CD4-positive, CD25-positive, alpha-beta regulatory T cell (primary cell): ENCODE measurements around the gene ADCY7. TPM values are rescaled to one million over a fixed set of nuclear protein-coding genes. Genes with fewer than 3 reads are reported as not detected.

Experiments used
- ATAC-seq, 2 donors: fragments of 150-1000 bp; cut with Tn5 transposase; one replicate each; pipeline ENCODE4 v1.10.0; 2021; ENCODE audit warnings: low read depth in 2 of 2, moderate number of reproducible peaks in 2 of 2, moderate library complexity in 1 of 2
- DNase-seq, 3 donors: peaks; one replicate each; pipeline versions ENCODE4 v3.0.0 to v3.0.0-alpha.2; 2012 to 2022; ENCODE audit warnings: mixed read lengths in 1 of 3
- H3K27ac ChIP-seq: one replicate; pipeline ENCODE4 v1.7.0; 2013; ENCODE audit warnings: mild to moderate bottlenecking, low read length; ENCODE audit not compliant: insufficient read depth, poor library complexity, severe bottlenecking
- H3K27me3 ChIP-seq: one replicate; pipeline ENCODE4 v1.7.0; 2013; ENCODE audit warnings: low read length; ENCODE audit not compliant: control insufficient read depth, insufficient read depth
- H3K36me3 ChIP-seq: one replicate; pipeline ENCODE4 v1.7.0; 2013; ENCODE audit warnings: mild to moderate bottlenecking, low read length, moderate library complexity; ENCODE audit not compliant: control insufficient read depth, insufficient read depth
- H3K4me1 ChIP-seq: 2 replicates; pipeline ENCODE4 v1.7.0; 2013; ENCODE audit warnings: mild to moderate bottlenecking, low read length; ENCODE audit not compliant: insufficient read depth, control insufficient read depth, poor library complexity, severe bottlenecking
- H3K4me3 ChIP-seq: one replicate; pipeline ENCODE4 v1.7.0; 2013; ENCODE audit warnings: low read depth, mild to moderate bottlenecking, low read length, moderate library complexity
- H3K9me3 ChIP-seq, 2 experiments: 1 replicate in 1 of 2; 2 replicates in 1 of 2; pipeline ENCODE4 v1.7.0; 2013; ENCODE audit warnings: low read length in 2 of 2, mild to moderate bottlenecking in 1 of 2, moderate library complexity in 1 of 2; ENCODE audit not compliant: control insufficient read depth in 2 of 2
- H3K27ac Mint-ChIP-seq, 3 donors: one replicate each; pipeline ENCODE4 v1.8.0; 2020 to 2022; ENCODE audit warnings: mild to moderate bottlenecking in 3 of 3, mixed read lengths in 3 of 3, moderate library complexity in 2 of 3
- H3K27me3 Mint-ChIP-seq: one replicate; pipeline ENCODE4 v1.8.0; 2022; ENCODE audit warnings: mild to moderate bottlenecking, mixed read lengths
- H3K36me3 Mint-ChIP-seq: one replicate; pipeline ENCODE4 v1.8.0; 2020; ENCODE audit warnings: mixed read lengths
- H3K4me1 Mint-ChIP-seq, 4 donors: one replicate each; pipeline ENCODE4 v1.8.0; 2020 to 2022; ENCODE audit warnings: mixed read lengths in 4 of 4, mild to moderate bottlenecking in 1 of 4
- H3K4me3 Mint-ChIP-seq, 4 donors: one replicate each; pipeline ENCODE4 v1.8.0; 2020 to 2022; ENCODE audit warnings: mild to moderate bottlenecking in 4 of 4, mixed read lengths in 4 of 4, moderate library complexity in 3 of 4
- H3K9me3 Mint-ChIP-seq, 7 donors: one replicate each; pipeline ENCODE4 v1.8.0; 2020 to 2022; ENCODE audit warnings: mixed read lengths in 7 of 7, mild to moderate bottlenecking in 3 of 7, moderate library complexity in 2 of 7
- polyA plus RNA-seq, 4 donors: library from polyadenylated mRNA; unstranded; fragments of 300-500 nt; fragmentation: Illumina TruSeq; gene quantifications; one replicate each; pipeline ENCODE4 v1.2.3, GENCODE V29; 2021
- total RNA-seq: library from RNA; stranded (reverse); gene quantifications from one replicate; pipeline ENCODE4 v1.2.3, GENCODE V29; 2022

ADCY7 gene
- total and polyA plus RNA-seq, 5 donors from 2014 or later: 33.1 to 233 (median 50.2) TPM

DNA sequence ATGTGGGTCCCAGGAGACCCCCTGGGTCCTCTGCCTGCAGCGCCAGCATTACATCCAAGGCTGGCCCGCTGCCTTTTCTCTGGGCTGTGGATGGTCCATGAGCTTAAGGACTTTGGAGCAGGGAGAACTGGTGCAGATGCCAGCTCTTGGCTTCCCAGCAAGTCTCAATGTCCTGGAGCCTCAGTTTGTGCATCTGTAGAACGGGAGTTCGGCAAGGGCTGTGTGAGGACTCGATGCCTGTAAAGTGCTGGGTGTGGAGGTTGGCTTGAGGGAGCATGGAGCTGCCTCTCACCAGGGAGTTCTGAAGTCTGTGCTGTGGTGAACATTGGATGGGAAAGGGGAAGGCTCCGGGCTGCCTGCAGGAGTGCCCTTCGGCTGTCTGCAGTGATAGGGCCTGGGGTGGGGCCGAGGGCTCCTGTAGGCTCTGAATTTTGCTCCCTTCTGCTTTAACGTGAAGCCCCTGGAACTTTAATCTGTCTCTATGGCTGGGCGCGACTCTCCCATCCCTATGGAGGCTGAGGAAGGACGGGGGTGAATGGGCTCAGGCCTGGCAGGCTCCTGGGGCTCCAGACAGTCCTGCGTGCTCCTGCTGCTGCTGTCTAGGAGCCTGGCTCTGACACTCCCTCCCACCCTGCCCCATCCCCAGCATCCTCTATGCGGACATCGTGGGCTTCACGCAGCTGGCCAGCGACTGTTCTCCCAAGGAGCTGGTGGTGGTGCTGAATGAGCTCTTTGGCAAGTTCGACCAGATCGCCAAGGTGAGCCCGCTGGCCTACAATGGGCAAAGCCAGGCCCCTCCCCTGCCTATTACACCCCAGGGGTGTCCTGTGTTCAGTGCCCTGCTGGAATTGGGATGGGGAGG lies 27.9 kb downstream of the ADCY7 start:
- H3K4me1 ChIP-seq: no peaks in the 10 kb centered on the region
- H3K4me3 ChIP-seq: no peak overlapping the region
- Mint-ChIP-seq H3K4me1 (peaks cover 0 to 5% (median 2%) of the 10 kb centered on the region in 4 donors), H3K9me3 (peaks cover 0 to 2% (median 0%) of the 10 kb centered on the region in 7 donors), H3K27ac (peak overlapping the region; percentile 49 to 77 (median 76)), H3K4me3 (no peak overlapping the region), H3K36me3 (peaks cover 9% of the 10 kb centered on the region), H3K27me3 (no peaks in the 10 kb centered on the region)
- no peak for ATAC-seq
- no peak overlapping the region for H3K27ac ChIP-seq
- no peaks in the 10 kb centered on the region for H3K9me3 ChIP-seq
- no peak for DNase-seq
- no peaks in the 10 kb centered on the region for H3K27me3 ChIP-seq
- H3K36me3 ChIP-seq: peaks cover 91% of the 10 kb centered on the region

DNA sequence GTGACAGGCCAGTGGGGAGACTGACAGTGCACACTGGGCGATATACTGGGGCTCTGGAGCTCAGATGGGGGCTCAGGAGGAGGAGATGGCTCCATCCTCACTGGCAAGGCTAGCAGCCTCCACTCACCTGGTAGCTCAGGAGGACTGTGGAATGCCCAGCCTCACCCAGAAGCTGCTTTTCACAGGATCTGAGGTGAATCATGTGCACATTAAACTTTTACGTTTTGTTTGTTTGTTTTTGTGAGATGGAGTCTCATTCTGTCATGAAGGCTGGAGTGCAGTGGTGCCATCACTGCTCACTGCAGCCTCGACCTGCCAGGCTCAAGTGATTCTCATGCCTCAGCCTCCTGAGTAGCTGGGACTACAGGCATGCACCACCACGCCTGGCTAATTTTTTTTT lies 28.6 kb downstream of the ADCY7 start:
- DNase-seq (no peak), ATAC-seq (no peak)
- Mint-ChIP-seq H3K27ac (no peak overlapping the region), H3K4me1 (peaks cover 0 to 5% (median 2%) of the 10 kb centered on the region in 4 donors), H3K36me3 (peaks cover 9% of the 10 kb centered on the region), H3K4me3 (no peak overlapping the region), H3K27me3 (no peaks in the 10 kb centered on the region), H3K9me3 (peaks cover 0 to 2% (median 0%) of the 10 kb centered on the region in 7 donors)
- Histone ChIP-seq H3K4me1 (no peaks in the 10 kb centered on the region), H3K27me3 (no peaks in the 10 kb centered on the region), H3K36me3 (peaks cover 93% of the 10 kb centered on the region), H3K27ac (no peak overlapping the region), H3K4me3 (no peak overlapping the region), H3K9me3 (no peaks in the 10 kb centered on the region)

- Histone ChIP-seq H3K4me3 (no peak overlapping the region), H3K4me1 (no peaks in the 10 kb centered on the region), H3K36me3 (peaks cover 91% of the 10 kb centered on the region), H3K27ac (no peak overlapping the region), H3K9me3 (no peaks in the 10 kb centered on the region), H3K27me3 (no peaks in the 10 kb centered on the region)
- ATAC-seq (no peak), DNase-seq (no peak)
- Mint-ChIP-seq H3K27me3 (no peaks in the 10 kb centered on the region), H3K4me1 (peaks cover 0 to 5% (median 2%) of the 10 kb centered on the region in 4 donors), H3K4me3 (no peak overlapping the region), H3K27ac (peak overlapping the region in 2 of 3 donors; percentile 68 to 72), H3K9me3 (peaks cover 0 to 2% (median 0%) of the 10 kb centered on the region in 7 donors), H3K36me3 (peaks cover 9% of the 10 kb centered on the region)
Measured at GRCh38 chr16:50295541-50296132, 29.3 kb downstream of the ADCY7 start.

DNA sequence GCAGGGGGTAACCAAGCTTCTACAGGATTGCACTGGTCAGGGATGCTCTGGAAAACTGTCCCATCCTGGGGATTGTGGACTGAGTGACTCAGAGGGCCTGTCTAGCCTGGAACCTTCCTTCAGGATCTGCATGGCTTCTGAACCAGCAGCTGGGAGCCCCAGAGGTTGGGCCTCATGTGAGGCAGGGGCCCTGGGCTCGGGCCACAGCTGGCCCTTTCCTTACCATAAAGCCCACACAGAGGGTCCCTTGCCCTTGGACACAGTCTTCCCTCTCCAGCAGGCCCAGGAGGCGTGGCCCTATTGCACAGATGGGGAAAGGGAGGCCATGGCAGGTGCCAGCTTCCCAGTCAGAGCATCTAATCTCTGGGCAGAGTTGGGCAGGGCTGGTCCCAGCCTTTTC lies 30.5 kb downstream of the ADCY7 start:
- peaks cover 0 to 2% (median 0%) of the 10 kb centered on the region in 7 donors for H3K9me3 Mint-ChIP-seq
- peak overlapping the region in 1 of 3 donors; percentile 54 for H3K27ac Mint-ChIP-seq
- Histone ChIP-seq H3K27me3 (no peaks in the 10 kb centered on the region), H3K4me3 (no peak overlapping the region), H3K9me3 (no peaks in the 10 kb centered on the region), H3K4me1 (no peaks in the 10 kb centered on the region), H3K27ac (no peak overlapping the region), H3K36me3 (peaks cover 92% of the 10 kb centered on the region)
- H3K36me3 Mint-ChIP-seq: peaks cover 9% of the 10 kb centered on the region
- H3K4me3 Mint-ChIP-seq: no peak overlapping the region
- no peak for DNase-seq
- H3K27me3 Mint-ChIP-seq: no peaks in the 10 kb centered on the region
- H3K4me1 Mint-ChIP-seq: peaks cover 0 to 5% (median 2%) of the 10 kb centered on the region in 4 donors
- ATAC-seq: no peak

DNA sequence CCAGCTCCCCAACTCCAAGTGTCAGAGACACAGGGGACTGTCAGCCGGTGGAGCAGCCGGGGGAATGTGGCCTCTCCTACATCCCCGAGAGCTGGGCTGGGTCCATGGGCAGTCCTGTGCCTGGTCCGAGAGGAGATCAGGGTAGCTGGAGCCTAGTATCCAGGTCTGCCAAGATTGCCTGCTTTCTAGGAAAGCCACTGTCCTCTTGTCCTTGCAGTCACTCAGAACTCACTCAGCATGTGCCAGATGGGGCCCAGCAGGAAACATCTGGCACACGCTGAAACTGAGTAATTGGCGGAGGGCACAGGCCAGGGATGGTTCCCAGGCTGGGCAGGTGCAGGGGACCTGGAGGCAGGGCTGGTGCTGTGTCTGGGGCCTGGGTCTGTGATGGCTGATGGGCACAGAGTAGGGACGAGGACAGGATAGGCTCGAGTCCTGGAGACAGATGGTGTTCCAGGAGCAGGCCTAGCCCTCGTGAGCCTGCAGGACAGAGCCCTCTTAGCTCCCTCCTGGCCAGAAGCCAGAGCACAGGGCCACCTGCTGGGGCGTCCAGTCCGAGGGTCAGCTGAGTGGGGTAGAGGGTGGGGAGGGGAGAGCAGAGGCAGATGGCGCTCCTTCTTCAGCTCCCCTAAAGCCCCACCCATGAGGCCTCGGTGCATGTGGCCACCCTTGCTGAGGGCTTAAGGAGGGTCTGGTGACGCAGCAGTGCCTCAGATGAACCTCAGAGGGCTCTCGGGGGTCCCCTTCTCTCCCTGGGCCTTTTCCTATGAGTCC lies 31.1 kb downstream of the ADCY7 start:
- ATAC-seq (no peak), DNase-seq (no peak)
- H3K36me3 Mint-ChIP-seq: peaks cover 9% of the 10 kb centered on the region
- no peaks in the 10 kb centered on the region for H3K9me3 ChIP-seq
- H3K36me3 ChIP-seq: peaks cover 86% of the 10 kb centered on the region
- no peak overlapping the region for H3K4me3 Mint-ChIP-seq
- no peaks in the 10 kb centered on the region for H3K27me3 Mint-ChIP-seq
- H3K27me3 ChIP-seq: no peaks in the 10 kb centered on the region
- H3K4me1 Mint-ChIP-seq: peaks cover 0 to 5% (median 2%) of the 10 kb centered on the region in 4 donors
- no peak overlapping the region for H3K4me3 ChIP-seq
- no peak overlapping the region for H3K27ac ChIP-seq
- H3K9me3 Mint-ChIP-seq: peaks cover 0 to 2% (median 0%) of the 10 kb centered on the region in 7 donors
- H3K27ac Mint-ChIP-seq: no peak overlapping the region
- H3K4me1 ChIP-seq: no peaks in the 10 kb centered on the region

DNA sequence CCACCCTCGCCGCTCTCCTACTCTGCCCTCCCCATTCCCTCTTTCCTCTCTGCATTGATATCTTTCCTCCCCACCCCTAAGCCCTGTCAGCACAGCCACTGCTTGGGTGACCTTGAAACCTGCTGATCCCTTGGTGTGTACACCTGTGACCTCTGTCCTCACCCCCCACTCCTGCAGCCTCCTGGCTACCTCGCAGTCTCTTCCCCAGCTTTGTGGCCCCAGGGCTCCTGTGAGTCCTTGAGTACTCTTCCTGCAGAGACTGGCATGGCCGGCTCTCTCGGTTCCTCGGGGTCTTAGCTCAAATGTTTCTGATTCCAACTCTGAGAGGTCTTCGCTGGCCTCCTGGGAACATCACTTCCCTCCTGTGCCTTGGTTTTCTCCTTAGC lies 31.7 kb downstream of the ADCY7 start:
- peaks cover 9% of the 10 kb centered on the region for H3K36me3 Mint-ChIP-seq
- no peak for DNase-seq
- peak overlapping the region in 2 of 3 donors; percentile 32 to 92 for H3K27ac Mint-ChIP-seq
- no peaks in the 10 kb centered on the region for H3K27me3 Mint-ChIP-seq
- no peak for ATAC-seq
- peaks cover 0 to 5% (median 2%) of the 10 kb centered on the region in 4 donors for H3K4me1 Mint-ChIP-seq
- H3K9me3 Mint-ChIP-seq: peaks cover 0 to 2% (median 0%) of the 10 kb centered on the region in 7 donors
- no peak overlapping the region for H3K4me3 Mint-ChIP-seq
- no peaks in the 10 kb centered on the region for H3K27me3 ChIP-seq
- H3K36me3 ChIP-seq: peaks cover 86% of the 10 kb centered on the region
- H3K9me3 ChIP-seq: no peaks in the 10 kb centered on the region
- H3K27ac ChIP-seq: no peak overlapping the region
- no peak overlapping the region for H3K4me3 ChIP-seq
- no peaks in the 10 kb centered on the region for H3K4me1 ChIP-seq

- ATAC-seq (no peak), DNase-seq (no peak)
- Histone ChIP-seq H3K4me3 (no peak overlapping the region), H3K4me1 (no peaks in the 10 kb centered on the region), H3K27ac (no peak overlapping the region), H3K27me3 (no peaks in the 10 kb centered on the region), H3K36me3 (peaks cover 81% of the 10 kb centered on the region), H3K9me3 (no peaks in the 10 kb centered on the region)
- H3K9me3 Mint-ChIP-seq: peaks cover 0 to 2% (median 0%) of the 10 kb centered on the region in 7 donors
- H3K27me3 Mint-ChIP-seq: no peaks in the 10 kb centered on the region
- peak overlapping the region in 2 of 3 donors; percentile 32 to 52 for H3K27ac Mint-ChIP-seq
- no peak overlapping the region for H3K4me3 Mint-ChIP-seq
- peaks cover 8% of the 10 kb centered on the region for H3K36me3 Mint-ChIP-seq
- H3K4me1 Mint-ChIP-seq: peaks cover 0 to 5% (median 2%) of the 10 kb centered on the region in 4 donors
Measured at GRCh38 chr16:50298591-50299507, 32.5 kb downstream of the ADCY7 start.
